GM12874 (cell line): ENCODE results near the gene DIO3.

Experiments
- TF ChIP-seq, protein P1 (sequence below): IDR thresholded peaks from 2 replicates; pipeline ENCODE4 v1.5.1; 2011; ENCODE audit warnings: low read depth, mild to moderate bottlenecking, control low read depth, low read length, moderate library complexity; ENCODE audit not compliant: insufficient read depth

DIO3 gene

DNA sequence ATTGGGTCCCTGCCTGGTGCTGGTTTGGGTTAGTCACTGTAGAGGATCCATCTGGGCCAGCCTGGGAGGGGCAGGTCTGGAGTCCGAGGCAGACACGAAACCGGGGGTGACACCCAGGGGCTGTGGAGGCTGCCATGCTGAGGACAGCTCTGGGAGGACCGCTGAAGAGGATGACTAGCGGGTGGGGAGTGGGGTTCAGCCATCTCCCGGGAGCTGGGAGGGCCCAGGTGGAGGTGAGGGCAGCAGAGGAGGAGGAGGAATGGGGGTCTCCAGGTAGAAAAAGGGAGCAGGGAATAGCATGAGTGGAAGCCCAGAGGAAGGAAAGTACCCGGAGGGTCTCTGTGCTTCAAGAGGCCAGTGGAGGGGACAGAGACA is 4.0 kb upstream of the DIO3 start:
- TF ChIP-seq, protein P1, sequence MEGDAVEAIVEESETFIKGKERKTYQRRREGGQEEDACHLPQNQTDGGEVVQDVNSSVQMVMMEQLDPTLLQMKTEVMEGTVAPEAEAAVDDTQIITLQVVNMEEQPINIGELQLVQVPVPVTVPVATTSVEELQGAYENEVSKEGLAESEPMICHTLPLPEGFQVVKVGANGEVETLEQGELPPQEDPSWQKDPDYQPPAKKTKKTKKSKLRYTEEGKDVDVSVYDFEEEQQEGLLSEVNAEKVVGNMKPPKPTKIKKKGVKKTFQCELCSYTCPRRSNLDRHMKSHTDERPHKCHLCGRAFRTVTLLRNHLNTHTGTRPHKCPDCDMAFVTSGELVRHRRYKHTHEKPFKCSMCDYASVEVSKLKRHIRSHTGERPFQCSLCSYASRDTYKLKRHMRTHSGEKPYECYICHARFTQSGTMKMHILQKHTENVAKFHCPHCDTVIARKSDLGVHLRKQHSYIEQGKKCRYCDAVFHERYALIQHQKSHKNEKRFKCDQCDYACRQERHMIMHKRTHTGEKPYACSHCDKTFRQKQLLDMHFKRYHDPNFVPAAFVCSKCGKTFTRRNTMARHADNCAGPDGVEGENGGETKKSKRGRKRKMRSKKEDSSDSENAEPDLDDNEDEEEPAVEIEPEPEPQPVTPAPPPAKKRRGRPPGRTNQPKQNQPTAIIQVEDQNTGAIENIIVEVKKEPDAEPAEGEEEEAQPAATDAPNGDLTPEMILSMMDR: no peak

GRCh38 chr14:101557811-101558738 is 3.2 kb upstream of the DIO3 start:
- TF ChIP-seq, protein P1: no peak

DNA sequence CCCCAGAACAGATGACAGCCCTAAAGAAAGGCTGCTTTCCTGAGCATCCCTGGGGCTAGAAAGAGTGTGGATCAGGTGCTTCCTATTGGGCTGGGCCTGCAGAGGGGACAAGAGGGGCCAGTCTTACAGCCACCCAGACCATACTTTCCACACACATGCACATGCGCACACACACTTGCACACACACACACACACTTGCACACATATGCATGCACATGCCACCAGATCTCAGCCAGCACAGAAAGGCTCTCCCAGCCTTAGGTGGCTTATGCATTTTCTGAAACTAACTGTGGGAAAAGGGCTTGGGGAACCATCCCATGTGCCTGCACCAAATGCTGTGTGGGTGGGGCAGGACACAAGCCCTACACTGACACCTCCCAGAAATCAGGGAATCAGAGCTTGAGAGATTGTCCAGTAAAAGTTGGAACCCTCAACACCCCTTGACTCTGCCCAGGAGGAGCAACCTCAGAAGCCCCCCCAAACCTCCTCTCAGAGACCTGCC is 2.5 kb upstream of the DIO3 start:
- TF ChIP-seq, protein P1: no peak

- TF ChIP-seq, protein P1: no peak
Measured at GRCh38 chr14:101559250-101559623, 2.1 kb upstream of the DIO3 start.

DNA sequence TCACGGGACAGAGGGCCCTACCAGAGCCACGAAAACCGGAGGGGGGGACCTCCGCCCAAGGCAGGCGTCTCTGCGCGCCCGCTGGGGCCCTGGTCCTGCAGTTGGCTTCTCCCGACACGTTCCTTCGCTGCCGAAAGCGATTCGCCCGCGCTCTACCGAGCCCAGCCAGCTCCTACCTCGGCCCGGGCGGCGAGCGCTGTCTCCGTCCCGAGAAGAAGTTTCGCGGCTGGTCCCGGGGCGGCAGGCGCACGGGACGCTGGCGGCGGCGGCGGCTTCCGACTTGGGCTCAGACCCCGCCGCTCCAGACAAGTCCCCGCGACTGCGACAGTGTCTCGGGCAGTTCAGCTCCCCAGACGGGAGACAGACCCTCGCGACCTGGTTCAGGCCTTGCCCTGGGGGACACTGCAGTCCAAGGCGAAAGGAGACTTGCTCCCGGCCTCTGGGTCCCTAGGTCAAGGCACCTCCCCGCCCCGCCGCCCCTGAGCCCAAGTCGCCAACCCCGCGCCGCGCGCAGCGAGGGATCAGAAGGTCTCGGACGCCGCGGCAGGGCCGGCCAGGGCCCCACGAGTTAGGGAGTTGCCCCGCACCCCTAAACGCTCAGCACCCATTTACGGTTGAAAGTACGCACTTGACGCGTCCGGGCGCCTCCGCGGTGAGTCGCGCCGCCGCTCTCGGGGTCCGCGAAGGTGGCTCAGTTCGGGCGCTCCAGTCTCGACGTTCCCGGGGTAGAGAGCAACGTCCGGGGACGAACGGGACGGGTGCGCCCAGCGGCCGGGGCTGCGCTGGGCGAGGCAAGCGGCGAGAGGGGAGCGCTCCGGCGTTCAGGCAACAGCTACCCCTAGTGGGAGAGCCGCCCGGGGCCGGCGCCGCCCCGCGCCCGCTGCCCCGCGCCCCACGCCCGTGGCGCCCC is 1.4 kb upstream of the DIO3 start:
- TF ChIP-seq, protein P1: no peak

DNA sequence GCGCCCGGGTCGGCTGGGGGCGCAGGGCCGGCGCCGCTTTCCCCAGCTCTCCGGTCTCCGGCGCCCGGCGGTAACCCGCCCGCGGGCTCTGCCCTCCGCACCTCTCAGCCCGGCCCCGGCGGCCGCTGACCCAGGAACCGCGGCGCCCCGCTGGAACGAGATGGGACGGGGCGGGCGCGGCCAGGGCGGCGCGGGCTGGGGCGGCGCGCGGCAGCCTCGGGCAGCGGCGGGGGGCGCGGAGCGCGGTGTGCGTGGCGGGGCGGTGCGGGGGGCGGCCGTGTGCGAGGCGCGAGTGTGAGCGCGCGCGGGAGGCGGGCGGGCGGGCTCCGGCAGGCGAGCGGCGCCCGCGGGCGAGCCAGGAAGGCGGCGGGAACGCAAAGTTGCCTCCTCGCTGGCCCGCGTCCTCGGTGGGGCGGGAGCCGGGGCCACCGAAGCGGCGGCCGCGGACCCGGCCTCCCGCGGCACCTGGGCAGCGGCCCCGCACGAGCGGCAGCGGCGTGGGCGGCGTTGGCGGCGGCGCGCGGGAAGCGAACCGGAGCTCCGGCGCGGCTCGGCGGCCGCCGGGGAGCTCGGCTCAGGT is 671 bp upstream of the DIO3 start:
- TF ChIP-seq, protein P1: no peak
